Astrocyte of the hippocampus (primary cell): ENCODE data around the gene MX1.
"Not testable (repeated sequence)": the region's sequence is repeated elsewhere in the genome, so short reads cannot be mapped to it uniquely, and the experiment has no call there.

Experiments
- DNase-seq: peaks from one replicate; pipeline ENCODE4 v3.0.0; 2011; ENCODE audit warnings: low read depth, low spot score

The MX1 gene

DNA sequence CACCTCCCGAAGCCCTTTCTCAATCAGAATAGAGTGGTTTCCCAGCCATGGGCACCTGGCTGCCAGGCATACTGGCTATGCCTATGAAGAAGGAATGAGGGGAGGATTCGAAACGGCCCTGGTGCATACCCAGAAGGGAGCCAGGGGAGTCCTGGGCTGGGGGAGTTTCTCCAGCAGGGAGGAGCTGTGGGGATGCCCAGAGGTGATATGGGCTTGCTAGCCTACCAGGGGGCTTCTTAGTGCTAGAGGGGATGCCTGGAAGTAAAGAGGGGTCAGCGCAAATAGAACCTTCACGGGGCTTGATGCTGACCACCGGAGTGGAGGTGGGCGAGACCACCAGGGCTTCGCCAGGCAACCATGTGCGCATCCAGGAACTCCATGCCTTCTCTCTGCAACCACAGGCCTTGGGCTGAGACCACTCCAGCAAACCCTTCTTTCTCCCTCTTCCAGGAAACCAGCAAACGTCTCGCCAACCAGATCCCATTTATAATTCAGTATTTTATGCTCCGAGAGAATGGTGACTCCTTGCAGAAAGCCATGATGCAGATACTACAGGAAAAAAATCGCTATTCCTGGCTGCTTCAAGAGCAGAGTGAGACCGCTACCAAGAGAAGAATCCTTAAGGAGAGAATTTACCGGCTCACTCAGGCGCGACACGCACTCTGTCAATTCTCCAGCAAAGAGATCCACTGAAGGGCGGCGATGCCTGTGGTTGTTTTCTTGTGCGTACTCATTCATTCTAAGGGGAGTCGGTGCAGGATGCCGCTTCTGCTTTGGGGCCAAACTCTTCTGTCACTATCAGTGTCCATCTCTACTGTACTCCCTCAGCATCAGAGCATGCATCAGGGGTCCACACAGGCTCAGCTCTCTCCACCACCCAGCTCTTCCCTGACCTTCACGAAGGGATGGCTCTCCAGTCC, 18.2 kb upstream of the MX1 start:
- no peak for DNase-seq

DNA sequence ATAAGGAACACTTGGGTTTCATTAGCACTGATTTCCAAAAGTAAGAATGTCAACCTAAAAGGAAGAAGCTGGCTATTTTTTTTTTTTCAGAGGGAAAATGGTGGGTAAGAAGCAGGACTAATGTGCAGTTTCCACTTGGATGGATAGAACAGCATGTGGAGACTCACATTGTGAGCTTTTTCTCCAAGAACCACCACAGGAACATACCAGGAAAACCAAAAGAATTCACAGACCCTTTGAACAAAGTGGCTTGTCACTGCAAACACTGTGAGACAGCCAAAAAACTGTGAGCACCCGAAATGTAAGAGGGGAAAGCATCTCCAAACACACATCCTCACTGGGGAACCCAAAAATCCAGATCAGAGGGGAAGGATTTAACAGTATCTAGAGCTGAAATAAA, 15.7 kb upstream of the MX1 start:
- peak; percentile 53 for DNase-seq

DNA sequence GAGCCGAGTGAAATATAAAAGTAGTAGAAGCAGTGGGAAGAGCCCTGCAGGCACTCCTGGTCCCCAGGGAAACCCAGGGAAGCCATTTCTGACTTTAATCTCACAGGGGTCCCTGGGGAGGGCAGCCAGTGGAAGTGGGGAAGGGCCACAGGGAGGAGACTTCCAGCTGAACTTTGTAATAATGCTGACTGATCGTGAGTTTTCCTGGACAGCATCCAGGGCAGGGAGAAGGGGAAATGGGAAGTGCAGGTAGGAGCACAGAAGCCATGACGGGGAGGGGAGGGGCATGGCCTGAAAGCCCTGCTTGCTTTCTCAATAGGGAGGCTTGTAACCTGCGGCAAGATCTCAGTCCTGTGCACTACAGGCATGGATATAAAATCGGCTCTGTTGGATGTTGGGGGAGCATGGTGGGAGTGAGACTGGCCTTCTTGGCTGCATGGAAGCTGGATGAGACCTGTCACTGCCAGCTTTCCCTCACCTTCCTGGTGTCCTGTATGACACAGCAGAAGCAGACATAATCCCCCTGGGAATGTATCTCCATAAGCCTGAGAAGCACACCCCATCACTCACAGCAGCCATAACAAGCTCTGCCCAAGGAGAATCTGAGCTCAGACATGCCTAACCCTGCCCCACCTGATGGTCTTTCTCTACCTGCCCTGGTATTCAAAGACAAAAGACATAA, 15.1 kb upstream of the MX1 start:
- DNase-seq = no peak

DNA sequence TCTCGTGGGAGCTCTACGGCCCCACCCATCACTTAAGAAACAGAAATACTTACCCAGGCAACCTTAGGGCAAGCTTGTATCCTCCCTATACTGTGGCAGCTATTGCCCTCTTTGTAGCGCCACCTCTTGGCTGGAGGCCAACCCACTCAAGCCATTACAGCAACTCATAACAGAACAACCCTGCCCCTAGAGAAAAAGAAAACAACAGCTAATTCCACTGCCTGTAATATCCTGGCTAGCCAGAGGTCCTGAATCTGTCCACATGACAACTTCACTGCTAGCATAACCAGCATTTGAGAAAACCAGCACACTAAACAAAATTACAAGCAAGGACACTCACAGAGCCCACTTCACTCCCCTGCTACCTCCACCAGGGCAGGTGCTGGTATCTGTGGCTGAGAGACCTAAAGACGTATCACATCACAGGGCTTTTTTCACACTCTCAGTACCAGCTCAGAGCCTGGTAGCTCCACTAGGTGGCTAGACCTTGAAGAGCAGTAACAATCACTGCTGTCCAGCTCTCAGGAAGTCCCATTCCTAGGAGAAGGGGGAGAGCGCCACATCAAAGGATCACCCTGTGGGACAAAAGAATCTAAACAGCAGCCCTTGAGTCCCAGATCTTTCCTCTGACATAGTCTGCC, 14.5 kb upstream of the MX1 start:
- DNase-seq = peak; percentile 43

DNA sequence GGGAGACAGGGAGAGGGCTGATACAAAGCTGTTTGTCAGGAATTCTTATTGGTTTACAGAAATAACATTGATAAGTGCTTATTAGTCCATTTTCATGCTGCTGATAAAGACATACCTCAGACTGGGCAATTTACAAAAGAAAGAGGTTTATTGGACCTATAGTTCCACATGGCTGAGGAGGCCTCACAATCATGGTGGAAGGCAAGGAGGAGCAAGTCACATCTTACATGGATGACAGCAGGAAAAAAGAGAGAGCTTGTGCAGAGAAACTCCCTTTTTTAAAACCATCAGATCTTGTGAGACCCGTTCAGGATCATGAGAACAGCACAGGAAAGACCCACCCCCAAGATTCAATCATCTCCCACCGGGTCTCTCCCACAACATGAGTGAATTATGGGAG, 8.5 kb upstream of the MX1 start:
- not testable (repeated sequence) for DNase-seq

- DNase-seq = no peak
These were observed 7.6 kb upstream of the MX1 start for GRCh38 chr21:41418393-41418792.

DNA sequence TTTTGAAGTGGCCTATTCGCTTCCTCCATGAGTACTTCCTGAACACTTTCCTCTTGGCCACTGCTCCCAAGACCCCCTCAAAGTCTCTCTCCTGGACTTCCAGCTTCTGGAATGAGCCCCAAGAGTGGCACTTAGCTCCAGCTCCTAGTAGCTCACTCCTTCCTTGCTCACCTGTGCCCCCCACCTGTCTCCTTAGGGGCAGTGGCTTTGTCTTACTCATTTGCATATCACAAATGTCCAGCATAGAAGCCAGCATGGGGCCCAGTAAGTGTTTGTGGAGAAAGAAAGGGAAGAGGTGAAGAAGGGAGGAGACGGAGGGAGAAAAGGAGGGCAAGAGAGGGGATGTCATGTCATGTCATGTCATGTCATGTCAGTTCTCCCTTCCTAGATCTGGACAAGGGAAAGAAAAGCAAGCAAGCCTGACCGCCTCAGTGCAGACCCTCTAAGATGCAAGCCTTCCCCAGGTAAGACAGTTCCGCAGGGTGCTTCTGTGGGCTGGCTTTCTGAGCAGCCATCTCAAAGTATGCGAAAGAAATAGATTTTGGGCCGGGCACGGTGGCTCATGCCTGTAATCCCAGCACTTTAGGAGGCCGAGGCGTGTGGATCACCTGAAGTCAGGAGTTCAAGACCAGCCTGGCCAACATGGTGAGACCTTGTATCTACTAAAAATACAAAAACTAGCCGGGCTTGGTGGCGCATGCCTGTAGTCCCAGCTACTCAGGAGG, 6.9 kb upstream of the MX1 start:
- DNase-seq = no peak

DNA sequence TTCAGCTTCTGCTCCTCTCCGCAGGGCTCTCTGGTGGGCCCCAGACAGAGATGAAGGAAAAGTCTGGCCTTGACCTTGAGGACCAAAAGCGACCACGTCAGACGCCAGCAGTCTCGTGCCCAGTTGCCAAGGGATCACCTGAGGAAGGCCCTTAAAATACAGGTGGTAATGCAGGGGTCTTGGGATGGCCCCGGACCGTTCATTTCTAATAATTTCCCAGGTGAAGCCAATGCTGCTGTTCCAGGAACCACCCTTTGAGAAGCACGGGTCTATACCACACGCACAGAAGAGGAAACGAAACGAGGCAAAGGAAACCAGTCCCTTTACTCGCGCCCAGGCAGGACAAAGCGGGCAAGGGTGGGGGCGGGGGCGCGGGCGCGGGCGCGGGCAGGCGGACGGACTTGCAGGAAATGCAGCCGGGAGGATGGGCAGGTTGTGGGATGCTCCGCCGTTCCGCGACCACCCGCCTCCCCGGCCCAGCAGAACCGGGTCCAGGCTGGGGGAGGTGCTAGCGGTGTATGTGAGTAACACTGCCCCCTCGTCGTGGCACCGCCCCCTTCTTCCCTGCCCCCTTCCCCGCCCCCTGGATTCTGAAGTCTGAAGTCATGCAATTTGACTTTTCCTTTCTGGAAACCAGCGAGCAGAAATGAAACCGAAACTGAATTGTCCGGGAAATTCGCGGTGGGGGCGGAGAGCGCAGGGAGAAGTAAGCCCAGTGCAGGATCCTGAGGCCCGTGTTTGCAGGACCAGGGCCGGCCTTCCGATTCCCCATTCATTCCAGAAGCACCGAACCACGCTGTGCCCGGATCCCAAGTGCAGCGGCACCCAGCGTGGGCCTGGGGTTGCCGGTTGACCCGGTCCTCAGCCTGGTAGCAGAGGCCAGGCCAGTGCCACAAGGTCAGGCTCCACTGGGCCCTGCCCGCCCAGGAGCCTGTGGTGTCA, 5.8 kb upstream of the MX1 start:
- DNase-seq = peak; percentile 94

- DNase-seq = not testable (repeated sequence)
These were observed 5.0 kb upstream of the MX1 start for GRCh38 chr21:41420998-41421397.

DNA sequence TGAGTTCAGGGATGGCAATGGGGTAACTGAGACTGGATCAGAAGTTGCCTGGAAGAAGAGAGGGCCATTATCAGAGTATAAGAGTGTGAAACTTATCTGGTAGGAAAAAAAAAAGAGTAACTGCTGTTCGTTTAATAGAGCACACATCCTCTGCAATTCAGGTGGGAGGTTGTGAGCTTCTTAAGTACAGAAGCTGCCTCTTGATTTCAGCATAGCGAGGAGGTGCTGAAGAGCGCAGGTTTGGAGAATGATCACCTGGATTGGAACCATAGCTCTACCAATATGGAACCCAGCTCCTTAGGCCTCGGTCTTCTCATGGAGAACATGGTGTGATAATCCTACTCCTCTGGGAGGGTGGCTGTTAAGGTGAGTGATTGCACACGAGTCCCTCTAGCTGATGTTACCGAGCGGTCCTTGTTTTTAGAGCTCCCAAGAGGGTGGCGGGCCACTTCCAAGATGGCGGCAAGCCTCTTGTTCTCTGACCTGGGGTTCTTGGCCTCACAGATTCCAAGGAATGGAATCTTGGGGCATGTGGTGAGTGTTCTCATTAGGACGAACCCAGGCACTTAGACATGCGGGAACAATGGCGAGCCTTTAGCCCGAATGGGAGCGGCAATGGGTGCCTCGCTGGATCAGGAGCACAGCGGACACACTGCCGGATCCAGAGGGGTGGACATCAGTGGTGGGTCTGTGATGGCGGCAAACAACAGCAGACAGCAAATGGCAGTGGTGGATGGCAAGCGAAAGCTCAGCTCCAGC, 3.3 kb upstream of the MX1 start:
- DNase-seq = no peak

DNA sequence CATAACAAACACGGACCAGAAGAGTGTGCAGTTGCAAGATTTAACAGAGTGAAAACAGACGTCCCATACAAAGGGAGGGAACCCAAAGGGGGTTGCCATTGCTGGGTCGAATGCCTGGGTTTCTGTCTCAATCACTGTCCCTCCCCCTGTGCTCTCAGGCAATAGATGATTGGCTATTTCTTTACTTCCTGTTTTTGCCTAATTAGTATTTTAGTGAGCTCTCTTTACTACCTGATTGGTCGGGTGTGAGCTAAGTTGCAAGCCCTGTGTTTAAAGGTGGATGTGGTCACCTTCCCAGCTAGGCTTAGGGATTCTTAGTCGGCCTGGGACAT, 2.8 kb upstream of the MX1 start:
- DNase-seq = not testable (repeated sequence)

- no peak for DNase-seq
These were observed 468 bp upstream of the MX1 start for GRCh38 chr21:41425588-41425953.

DNA sequence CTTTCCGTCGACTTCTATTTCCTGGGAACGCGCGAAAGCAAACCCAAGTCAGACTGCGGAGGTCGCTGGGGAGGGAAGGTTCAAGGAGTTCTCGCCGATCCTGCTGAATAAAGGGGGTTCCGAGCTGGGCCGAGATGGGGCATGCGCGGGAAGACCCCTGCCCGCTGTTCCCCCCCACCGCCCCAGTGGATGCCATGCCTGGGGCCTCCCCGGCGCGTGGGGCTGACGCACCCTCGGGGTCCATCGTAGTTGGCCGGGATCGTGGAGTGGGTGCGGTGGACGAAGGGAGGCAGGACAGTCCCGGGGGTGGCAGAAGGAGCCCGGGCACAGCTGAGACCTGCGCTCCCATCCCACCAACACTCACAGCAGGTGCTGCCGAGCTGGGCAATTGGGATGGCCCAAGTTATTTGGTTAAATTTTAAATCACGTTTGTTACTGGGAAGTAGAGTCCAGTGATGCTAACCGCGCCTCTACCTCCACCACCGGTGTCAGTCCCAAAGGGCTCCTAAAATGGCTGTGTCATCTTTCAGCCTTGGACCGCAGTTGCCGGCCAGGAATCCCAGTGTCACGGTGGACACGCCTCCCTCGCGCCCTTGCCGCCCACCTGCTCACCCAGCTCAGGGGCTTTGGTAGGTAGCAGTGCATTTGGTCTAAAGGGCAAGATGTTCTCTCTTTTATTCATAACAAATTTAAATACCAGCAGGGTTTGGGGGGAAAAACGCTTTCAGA, 801 bp downstream of the MX1 start:
- no peak for DNase-seq

DNA sequence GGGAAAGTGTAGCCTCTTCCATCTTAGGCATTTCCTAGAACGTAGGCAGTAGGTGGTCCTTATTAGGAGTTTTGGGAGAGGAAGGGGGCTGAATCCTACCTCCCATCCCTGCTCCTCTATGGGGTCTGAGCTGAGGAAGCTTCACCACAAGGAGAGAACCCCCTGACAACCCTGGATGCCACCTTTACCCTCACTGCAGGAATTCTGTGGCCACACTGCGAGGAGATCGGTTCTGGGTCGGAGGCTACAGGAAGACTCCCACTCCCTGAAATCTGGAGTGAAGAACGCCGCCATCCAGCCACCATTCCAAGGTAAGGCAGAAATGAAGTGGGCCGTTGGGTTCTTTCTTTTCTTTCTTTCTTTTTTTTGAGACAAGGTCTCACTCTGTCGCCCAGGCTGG, 1.5 kb downstream of the MX1 start:
- no peak for DNase-seq

DNA sequence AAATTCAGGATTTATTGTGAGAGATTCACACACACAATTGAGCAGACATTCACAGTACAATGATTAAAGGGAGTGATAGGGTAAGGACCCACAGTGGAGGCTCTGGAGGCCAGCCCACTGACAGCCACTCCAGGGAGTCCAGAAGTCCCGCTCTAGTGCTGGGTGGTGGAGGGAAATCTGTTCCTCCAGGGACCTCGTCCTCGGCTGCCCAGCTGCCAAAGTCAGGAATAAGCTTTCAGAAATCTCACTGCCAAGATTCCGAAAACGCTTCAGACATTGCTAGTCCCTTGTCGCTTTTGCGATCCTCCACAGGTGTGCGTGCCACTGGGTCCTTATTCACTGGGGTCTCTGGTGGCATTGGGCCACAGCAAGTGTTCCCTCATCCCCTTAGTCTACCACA, 2.3 kb downstream of the MX1 start:
- no peak for DNase-seq

GRCh38 chr21:41428847-41429246, 2.8 kb downstream of the MX1 start:
- DNase-seq = no peak

DNA sequence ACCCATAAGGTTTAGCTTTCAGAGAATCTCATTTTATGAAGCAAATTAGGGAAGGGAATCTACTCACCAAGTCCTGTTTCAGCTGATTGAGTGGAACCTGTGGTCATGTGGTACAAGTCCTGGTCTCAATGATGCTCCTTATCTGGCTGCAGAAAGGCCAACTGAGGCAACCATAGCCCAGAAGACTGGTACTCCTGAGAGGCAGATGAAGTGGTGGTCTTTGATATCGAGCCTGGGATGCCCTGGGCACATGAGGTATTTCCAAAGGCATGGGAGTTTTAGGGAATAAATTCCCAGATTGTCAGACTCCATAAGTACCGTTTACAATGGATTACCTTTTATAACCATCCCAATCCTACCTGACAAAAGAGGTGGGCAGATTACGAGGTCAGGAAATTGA, 3.3 kb downstream of the MX1 start:
- DNase-seq = no peak

DNA sequence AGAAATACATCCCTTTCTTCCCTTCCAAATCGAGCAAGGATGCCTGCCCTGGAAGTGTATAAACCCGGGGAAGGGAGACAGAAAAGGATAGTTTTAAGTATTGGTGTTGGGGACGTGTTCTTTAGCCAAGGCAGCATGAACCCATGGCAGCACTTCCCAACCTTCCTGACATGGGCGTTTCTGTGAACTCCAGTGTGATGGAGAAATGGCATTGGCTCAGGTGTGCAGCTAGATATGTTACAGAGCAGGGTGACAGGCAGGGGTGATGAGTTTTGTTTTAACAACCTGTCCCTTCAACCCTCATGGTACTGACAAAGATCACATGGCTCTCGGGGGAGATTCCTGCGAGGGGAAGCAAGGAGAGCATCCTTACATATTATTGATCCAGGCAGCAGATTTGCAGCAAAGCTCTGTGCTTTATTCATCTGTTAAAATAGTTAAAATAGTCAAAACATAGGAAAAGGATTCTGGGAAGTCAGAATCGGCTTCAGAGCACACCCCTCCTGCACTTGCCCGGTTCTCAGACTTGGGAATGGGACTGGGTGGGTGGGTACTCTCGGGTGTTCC, 4.0 kb downstream of the MX1 start:
- no peak for DNase-seq
